Thyroid gland (tissue), 4 donors: ENCODE data around the gene PALLD. TPM values are rescaled to one million over a fixed set of nuclear protein-coding genes. Genes with fewer than 3 reads are reported as not detected.

Experiments
- DNase-seq, 2 donors: peaks; one replicate each; pipeline ENCODE4 v3.0.0-alpha.2; 2019
- H3K27ac ChIP-seq, 3 donors: fragments of 200-600 bp; sonication (generic); 1 replicate in 2 of 3; 2 replicates in 1 of 3; pipeline ENCODE4 v1.5.1; 2016 to 2019; ENCODE audit warnings: mild to moderate bottlenecking in 1 of 3, moderate library complexity in 1 of 3
- H3K27me3 ChIP-seq: fragments of 200-600 bp; sonication (generic); one replicate; pipeline ENCODE4 v1.5.1; 2019
- H3K36me3 ChIP-seq, 2 donors: fragments of 200-600 bp; sonication (generic); one replicate each; pipeline ENCODE4 v1.5.1; 2016 to 2019
- H3K4me1 ChIP-seq, 2 donors: fragments of 200-600 bp; sonication (generic); one replicate each; pipeline ENCODE4 v1.5.1; 2017 to 2019
- H3K4me3 ChIP-seq, 3 donors: fragments of 200-600 bp; sonication (generic); replicated peaks in 1 of 3; 1 replicate in 2 of 3; 2 replicates in 1 of 3; pipeline ENCODE4 v1.5.1; 2016; ENCODE audit warnings: mild to moderate bottlenecking in 1 of 3
- H3K9me3 ChIP-seq: fragments of 200-600 bp; sonication (generic); one replicate; pipeline ENCODE4 v1.5.1; 2017
- CTCF ChIP-seq, 6 experiments: fragments of 200-600 bp in 3 of 6; fragments of 450-650 bp in 3 of 6; sonication (generic) in 3 of 6; IDR thresholded peaks; one replicate each; pipeline ENCODE4 v1.5.1; 2016 to 2019; ENCODE audit warnings: antibody characterized with exemption in 6 of 6, mild to moderate bottlenecking in 2 of 6, inconsistent platforms in 1 of 6, moderate library complexity in 1 of 6
- POLR2A ChIP-seq, 2 donors: fragments of 450-650 bp; IDR thresholded peaks; one replicate each; pipeline ENCODE4 v1.6.1; 2017; ENCODE audit warnings: antibody characterized with exemption in 2 of 2, mild to moderate bottlenecking in 2 of 2, moderate library complexity in 1 of 2
- WGBS, 2 donors: methylation state at CpG; one replicate each; pipeline ENCODE4 v1.1.5; 2017; 5-methylcytosine and 5-hydroxymethylcytosine counted together
- intact Hi-C: fragments of 100-400 bp; cut with DNase I; formaldehyde crosslinking; loops from one replicate; pipeline ENCODE4 v1.15.1; 2023
- total RNA-seq, 4 donors: library from RNA; depleted of rRNA; stranded (reverse); fragments of >200 nt; gene quantifications; one replicate each; pipeline ENCODE4 v1.2.3, GENCODE V29; 2016

The PALLD gene
- total RNA-seq, 4 donors from 2014 or later = 152 to 311 (median 226) TPM

DNA sequence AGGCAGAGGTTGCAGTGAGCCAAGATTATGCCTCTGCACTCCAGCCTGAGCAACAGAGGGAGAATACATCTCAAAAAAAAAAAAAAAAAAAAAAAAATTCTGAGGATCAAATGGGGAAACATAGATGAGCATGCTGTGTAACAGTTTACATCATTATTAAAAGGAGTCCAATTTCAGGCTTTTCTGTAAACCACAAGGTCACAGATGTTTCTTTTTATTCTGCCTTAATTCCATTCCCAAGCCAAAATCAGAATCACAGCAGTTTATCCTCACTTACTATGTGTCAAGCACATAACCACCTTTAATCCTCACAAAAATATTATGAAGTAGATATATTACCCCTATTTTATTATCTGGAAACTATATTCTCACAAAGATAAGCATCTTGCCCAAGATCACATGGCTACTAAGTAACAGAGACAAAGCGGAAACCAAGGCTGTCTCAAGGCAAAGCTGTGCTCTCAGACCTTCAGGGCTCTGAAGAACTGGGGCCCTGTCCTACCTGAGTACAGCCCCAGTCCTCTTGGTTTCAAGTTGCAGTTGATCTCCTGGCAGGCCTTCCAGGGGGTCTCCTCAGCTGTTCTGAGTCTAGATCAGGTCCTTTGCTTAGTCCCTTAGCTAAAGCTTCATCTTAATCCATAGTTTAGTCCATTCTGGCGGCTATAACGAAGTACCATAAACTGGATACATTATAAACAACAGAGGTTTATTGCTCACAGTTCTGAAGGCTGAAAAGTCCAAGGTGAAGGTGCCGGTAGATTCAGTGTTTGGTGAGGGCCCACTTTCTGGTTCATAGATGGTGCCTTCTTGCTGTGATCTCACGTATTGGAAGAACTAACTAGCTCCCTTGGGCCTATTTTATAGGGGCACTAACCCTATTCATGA is 141.3 kb downstream of the PALLD start:
- Histone ChIP-seq H3K4me1 (peaks cover 76 to 89% of the 10 kb centered on the region in 2 donors), H3K4me3 (no peak overlapping the region), H3K9me3 (no peaks in the 10 kb centered on the region), H3K27me3 (no peaks in the 10 kb centered on the region), H3K27ac (peak overlapping the region; percentile 84 to 95 (median 88)), H3K36me3 (no peaks in the 10 kb centered on the region)
- intact Hi-C loops = no loop called here
- TF ChIP-seq CTCF (IDR thresholded peaks at IDR 0.05) = no peak
- TF ChIP-seq POLR2A (IDR thresholded peaks at IDR 0.05) = no peak
- DNase-seq = no peak
- WGBS, 2 donors = 88 to 99% methylated on average over 5 of the region's 5 CpGs

DNA sequence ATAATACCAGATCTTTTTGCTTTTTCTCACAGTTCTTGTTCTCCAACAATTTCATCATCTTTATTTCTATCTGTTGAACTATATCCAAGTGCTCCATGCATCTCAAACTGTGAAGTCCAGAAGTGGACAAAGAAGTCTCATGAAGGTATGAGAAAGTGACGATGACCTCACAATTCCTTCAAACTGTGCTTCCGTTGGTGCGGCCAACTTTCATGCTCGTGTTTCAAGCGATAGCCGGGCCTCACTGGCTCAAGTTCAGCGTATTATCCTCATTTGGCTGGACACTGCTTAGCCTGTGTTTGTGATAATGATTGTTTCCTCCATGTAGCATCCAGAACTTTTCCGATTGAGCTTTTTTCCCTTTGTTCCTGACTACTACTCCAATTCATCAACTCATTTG is 143.1 kb downstream of the PALLD start:
- TF ChIP-seq POLR2A (IDR thresholded peaks at IDR 0.05) (no peak), CTCF (IDR thresholded peaks at IDR 0.05) (no peak)
- Histone ChIP-seq H3K4me1 (peaks cover 85 to 87% of the 10 kb centered on the region in 2 donors), H3K36me3 (no peaks in the 10 kb centered on the region), H3K9me3 (no peaks in the 10 kb centered on the region), H3K27ac (peak overlapping the region; percentile 89 to 95 (median 90)), H3K27me3 (no peaks in the 10 kb centered on the region), H3K4me3 (no peak overlapping the region)
- no peak for DNase-seq
- intact Hi-C loops = loop anchor here (10.0 kb wide), 1 partner anchor 55 kb away; no protein-coding TSS in a partner anchor
- 86 to 90% methylated on average over 8 of the region's 8 CpGs for WGBS, 2 donors

DNA sequence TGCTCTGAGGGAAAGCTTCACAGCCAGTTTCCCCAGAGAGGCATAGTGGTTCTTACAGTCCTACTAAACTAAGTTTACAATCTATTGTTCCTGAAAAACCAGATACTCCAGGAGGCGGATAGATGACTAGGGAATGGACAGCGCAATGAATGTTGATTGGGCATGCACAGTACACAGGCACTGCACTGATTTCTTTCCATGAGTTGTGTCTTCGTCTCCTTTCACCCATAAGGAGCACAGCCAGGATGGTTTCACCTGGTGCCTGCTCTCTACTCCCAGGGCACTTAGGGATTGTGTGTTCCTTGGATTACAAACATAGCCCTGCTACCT is 144.9 kb downstream of the PALLD start:
- no peaks in the 10 kb centered on the region for H3K9me3 ChIP-seq
- DNase-seq = no peak
- WGBS, 2 donors = 88 to 94% methylated on average over 3 of the region's 3 CpGs
- no peaks in the 10 kb centered on the region for H3K36me3 ChIP-seq
- TF ChIP-seq POLR2A (IDR thresholded peaks at IDR 0.05) = no peak
- no peak for TF ChIP-seq CTCF (IDR thresholded peaks at IDR 0.05)
- intact Hi-C loops = loop anchor here (10.0 kb wide), 1 partner anchor 57 kb away; no protein-coding TSS in a partner anchor
- no peaks in the 10 kb centered on the region for H3K27me3 ChIP-seq
- H3K27ac ChIP-seq = peak overlapping the region; percentile 90 to 95 (median 94)
- peaks cover 69 to 73% of the 10 kb centered on the region in 2 donors for H3K4me1 ChIP-seq
- no peak overlapping the region for H3K4me3 ChIP-seq

DNA sequence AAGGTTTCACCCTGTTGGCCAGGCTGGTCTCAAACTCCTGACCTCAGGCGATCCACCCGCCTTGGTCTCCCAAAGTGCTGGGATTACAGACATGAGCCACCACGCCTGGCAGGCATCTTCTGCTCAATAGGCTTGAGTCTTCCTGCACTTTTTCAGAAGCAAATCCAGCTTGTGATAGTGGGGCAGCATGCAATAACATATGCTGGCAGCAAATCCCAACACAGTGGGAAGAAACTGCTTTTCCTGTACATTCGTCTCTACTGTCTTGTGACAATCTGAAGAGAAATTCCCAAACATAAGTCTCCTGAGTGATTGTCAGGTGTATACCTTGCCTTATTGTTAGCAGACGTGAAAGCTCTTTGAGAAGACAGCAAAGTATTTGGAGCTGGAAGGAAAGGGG is 145.7 kb downstream of the PALLD start:
- no peak for DNase-seq
- H3K9me3 ChIP-seq = no peaks in the 10 kb centered on the region
- H3K36me3 ChIP-seq = no peaks in the 10 kb centered on the region
- no peaks in the 10 kb centered on the region for H3K27me3 ChIP-seq
- intact Hi-C loops = loop anchor here (10.0 kb wide), 1 partner anchor 58 kb away; no protein-coding TSS in a partner anchor
- TF ChIP-seq POLR2A (IDR thresholded peaks at IDR 0.05) (no peak), CTCF (IDR thresholded peaks at IDR 0.05) (no peak)
- WGBS, 2 donors = 87 to 99% methylated on average over 5 of the region's 5 CpGs
- H3K27ac ChIP-seq = peak overlapping the region; percentile 26 to 95 (median 94)
- peaks cover 61 to 65% of the 10 kb centered on the region in 2 donors for H3K4me1 ChIP-seq
- no peak overlapping the region for H3K4me3 ChIP-seq
